ENCODE measurements around the gene SHISA4. TPM values are rescaled to one million over a fixed set of nuclear protein-coding genes. Genes with fewer than 3 reads are reported as not detected.

Gene SHISA4
- total and polyA plus RNA-seq, 7 donors, result 3.5 to 23.7 (median 12.7) TPM

DNA sequence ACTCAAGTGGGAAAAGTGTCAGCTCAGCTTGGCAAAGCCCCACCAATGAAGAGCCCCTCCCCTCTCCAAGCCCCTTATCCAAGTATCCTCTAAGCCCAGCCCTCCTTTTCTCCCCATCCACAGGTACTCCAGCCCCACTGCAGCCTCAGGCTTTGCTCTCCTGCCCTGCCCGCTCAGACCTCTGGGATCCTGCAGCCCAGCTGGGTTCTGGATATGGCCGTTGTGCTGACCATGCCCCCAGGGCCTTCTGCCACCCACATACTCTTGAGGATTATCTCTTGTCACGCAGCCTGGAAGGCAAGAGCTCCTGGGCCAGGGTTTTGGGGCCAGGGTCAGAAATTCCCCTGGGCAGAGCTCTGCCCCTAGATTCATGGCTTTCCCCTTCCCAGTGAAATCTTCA, 4.7 kb downstream of the SHISA4 start:
- Histone ChIP-seq H3K9me3 (no peaks in the 10 kb centered on the region), H3K4me3 (no peak overlapping the region), H3K27me3 (no peaks in the 10 kb centered on the region), H3K27ac (peak overlapping the region; percentile 81 to 97 (median 88)), H3K4me1 (peaks cover 0 to 90% (median 57%) of the 10 kb centered on the region in 4 donors), H3K36me3 (peaks cover 11 to 22% (median 16%) of the 10 kb centered on the region in 4 donors)
- TF ChIP-seq POLR2AphosphoS5 (IDR thresholded peaks at IDR 0.05), result peak in 3 of 4 donors; percentile 1 to 83 (median 78)
- TF ChIP-seq EP300 (IDR thresholded peaks at IDR 0.05), result no peak
- 72 to 78% methylated on average over 3 of the region's 3 CpGs for WGBS, 2 donors
- intact Hi-C loops (cut with DNase I), result loop anchor here (10.0 kb wide), 1 partner anchor 241 kb away; no protein-coding TSS in a partner anchor
- no peak for DNase-seq

DNA sequence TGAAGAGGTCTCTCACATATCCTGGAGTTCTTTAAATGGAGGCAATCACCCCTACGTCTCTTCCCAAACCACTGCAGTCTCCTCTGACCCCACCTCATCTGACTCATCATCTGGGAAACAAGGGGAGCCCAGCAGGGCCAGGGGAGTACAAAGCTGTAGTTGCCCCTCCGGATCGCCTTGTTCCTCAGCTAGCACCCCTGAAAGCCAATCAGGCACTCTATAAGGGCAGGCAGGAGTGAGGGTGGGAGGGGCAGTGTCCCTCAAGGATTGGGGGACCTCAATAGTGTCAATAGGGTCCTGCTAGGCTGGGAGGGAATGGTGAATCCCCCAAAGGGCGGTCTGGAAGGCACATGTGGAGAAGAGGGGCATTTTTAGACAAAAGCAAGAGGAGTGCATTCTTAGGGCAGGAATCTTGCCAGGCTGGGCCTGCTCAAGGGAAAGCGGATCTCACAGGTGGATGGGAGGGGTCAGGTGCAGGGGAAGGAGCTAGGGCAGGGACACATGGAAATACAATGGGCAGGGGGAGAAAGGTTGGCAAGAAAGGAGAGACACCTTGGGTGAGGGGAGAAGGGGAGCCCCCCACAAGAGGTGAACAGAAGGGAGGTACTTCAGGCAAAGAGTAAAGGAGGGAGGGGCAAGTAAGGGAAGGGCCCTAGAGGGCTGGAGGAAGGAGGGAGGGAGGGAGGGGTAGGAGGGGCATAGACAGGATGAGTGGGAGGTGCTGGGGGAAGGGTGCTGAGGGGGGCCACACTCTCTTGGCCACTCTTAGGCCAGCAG, 5.8 kb downstream of the SHISA4 start:
- intact Hi-C loops (cut with DNase I), result loop anchor here (1.0 to 10.0 kb wide), 2 partner anchors 78 to 240 kb away; no protein-coding TSS in a partner anchor
- Histone ChIP-seq H3K9me3 (no peaks in the 10 kb centered on the region), H3K4me1 (peaks cover 0 to 91% (median 60%) of the 10 kb centered on the region in 4 donors), H3K4me3 (no peak overlapping the region), H3K27ac (peak overlapping the region; percentile 81 to 97 (median 88)), H3K36me3 (peaks cover 21 to 32% (median 25%) of the 10 kb centered on the region in 4 donors), H3K27me3 (no peaks in the 10 kb centered on the region)
- no peak for DNase-seq
- WGBS, 2 donors, result 81 to 82% methylated on average over 5 of the region's 5 CpGs
- TF ChIP-seq, protein P1, sequence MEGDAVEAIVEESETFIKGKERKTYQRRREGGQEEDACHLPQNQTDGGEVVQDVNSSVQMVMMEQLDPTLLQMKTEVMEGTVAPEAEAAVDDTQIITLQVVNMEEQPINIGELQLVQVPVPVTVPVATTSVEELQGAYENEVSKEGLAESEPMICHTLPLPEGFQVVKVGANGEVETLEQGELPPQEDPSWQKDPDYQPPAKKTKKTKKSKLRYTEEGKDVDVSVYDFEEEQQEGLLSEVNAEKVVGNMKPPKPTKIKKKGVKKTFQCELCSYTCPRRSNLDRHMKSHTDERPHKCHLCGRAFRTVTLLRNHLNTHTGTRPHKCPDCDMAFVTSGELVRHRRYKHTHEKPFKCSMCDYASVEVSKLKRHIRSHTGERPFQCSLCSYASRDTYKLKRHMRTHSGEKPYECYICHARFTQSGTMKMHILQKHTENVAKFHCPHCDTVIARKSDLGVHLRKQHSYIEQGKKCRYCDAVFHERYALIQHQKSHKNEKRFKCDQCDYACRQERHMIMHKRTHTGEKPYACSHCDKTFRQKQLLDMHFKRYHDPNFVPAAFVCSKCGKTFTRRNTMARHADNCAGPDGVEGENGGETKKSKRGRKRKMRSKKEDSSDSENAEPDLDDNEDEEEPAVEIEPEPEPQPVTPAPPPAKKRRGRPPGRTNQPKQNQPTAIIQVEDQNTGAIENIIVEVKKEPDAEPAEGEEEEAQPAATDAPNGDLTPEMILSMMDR (IDR thresholded peaks at IDR 0.05), result no peak
- TF ChIP-seq POLR2A (IDR thresholded peaks at IDR 0.05) (no peak), POLR2AphosphoS5 (IDR thresholded peaks at IDR 0.05) (peak in 2 of 4 donors; percentile 65 to 69), EP300 (IDR thresholded peaks at IDR 0.05) (no peak)

DNA sequence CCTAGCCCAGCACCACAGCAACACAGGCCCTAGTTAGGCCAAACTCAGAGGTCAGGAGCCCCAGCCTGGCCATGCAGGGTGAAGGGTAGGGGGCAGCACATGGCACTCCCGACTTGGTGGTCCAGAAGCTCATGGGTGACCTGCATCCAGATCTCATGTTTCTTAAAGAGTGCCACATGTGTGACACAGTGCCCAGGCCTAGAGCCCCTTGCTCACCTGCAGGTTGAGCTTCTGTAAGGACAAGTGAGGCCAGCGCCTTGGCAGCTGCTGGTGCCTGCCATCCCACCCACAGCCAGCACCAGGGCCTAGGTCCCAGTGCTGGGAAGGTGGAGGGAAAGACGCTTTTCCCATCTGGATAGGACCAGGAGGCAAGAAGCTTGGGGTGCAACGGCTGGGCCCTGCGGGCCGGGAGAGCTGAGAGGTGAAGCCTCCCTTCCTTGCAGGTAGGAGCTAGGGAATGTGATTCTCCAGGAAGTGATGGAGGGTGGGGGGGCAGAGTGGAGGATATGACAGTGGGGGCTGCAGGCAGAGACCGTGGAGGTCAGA, 6.5 kb downstream of the SHISA4 start:
- Histone ChIP-seq H3K4me1 (peaks cover 0 to 91% (median 60%) of the 10 kb centered on the region in 4 donors), H3K27ac (peak overlapping the region; percentile 81 to 97 (median 88)), H3K27me3 (no peaks in the 10 kb centered on the region), H3K4me3 (no peak overlapping the region), H3K9me3 (no peaks in the 10 kb centered on the region), H3K36me3 (peaks cover 28 to 38% (median 29%) of the 10 kb centered on the region in 4 donors)
- 82 to 83% methylated on average over 7 of the region's 7 CpGs for WGBS, 2 donors
- intact Hi-C loops (cut with DNase I), result loop anchor here (1.0 to 10.0 kb wide), 2 partner anchors 77 to 240 kb away; no protein-coding TSS in a partner anchor
- DNase-seq, result no peak
- peak; percentile 5 to 81 (median 60) for TF ChIP-seq POLR2AphosphoS5 (IDR thresholded peaks at IDR 0.05)
- no peak for TF ChIP-seq EP300 (IDR thresholded peaks at IDR 0.05)

DNA sequence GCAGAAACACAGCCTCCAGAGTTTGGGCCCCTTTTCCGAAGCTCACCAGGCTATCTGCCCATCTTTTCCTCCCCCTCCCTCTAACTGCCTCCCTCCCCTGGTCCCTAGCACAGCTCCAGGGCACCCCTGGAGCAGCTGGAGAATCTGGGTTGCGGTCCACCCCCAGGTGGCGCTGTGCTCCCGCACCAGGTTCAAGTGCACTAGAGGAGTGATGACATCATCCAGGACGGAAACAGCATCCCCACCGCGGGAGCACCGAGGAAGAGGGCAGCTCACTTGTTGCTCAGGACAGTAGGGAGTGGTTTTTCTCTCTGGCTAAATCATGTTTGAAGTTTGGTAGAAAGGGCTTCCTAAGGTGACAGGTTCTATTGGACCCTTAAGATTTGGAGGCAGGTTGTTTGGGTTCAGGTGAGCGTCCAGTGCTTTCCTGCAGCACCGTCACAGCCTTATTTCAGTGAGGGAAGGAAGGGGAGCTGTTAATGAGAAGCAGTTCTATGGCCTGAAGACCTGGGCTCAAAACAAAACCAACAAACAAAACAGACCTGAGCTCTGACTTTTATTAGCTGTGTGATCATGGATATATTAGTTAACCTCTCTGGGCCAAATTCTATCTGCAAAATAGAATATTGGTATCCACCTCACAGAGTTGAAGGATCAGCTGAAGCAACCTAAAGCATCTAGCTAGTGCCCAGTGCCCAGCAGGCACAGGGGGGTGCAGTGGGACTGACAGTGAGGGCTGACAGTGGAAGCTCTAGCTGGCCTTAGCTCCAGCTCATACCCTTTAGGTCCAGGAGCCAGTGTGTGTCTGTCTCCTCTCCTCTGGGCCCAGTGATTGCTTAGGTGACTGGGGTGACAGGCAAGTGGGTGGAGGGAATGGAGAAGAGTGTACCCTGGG, 7.5 kb downstream of the SHISA4 start:
- no peaks in the 10 kb centered on the region for H3K27me3 ChIP-seq
- peak overlapping the region; percentile 81 to 97 (median 88) for H3K27ac ChIP-seq
- intact Hi-C loops (cut with DNase I), result loop anchor here (1.0 to 10.0 kb wide), 3 partner anchors 47 to 239 kb away; no protein-coding TSS in a partner anchor
- peaks cover 28 to 48% (median 34%) of the 10 kb centered on the region in 4 donors for H3K36me3 ChIP-seq
- no peak overlapping the region for H3K4me3 ChIP-seq
- H3K9me3 ChIP-seq, result no peaks in the 10 kb centered on the region
- peaks cover 0 to 92% (median 66%) of the 10 kb centered on the region in 4 donors for H3K4me1 ChIP-seq
- TF ChIP-seq POLR2AphosphoS5 (IDR thresholded peaks at IDR 0.05), result peak; percentile 73 to 85 (median 84)
- no peak for TF ChIP-seq POLR2A (IDR thresholded peaks at IDR 0.05)
- TF ChIP-seq, protein P1 (IDR thresholded peaks at IDR 0.05), result peak; percentile 86 to 98 (median 97)
- peak in 1 of 4 donors; percentile 14 for TF ChIP-seq EP300 (IDR thresholded peaks at IDR 0.05)
- WGBS, 2 donors, result 11 to 15% methylated on average over 10 of the region's 10 CpGs
- peak; percentile 97 for DNase-seq

DNA sequence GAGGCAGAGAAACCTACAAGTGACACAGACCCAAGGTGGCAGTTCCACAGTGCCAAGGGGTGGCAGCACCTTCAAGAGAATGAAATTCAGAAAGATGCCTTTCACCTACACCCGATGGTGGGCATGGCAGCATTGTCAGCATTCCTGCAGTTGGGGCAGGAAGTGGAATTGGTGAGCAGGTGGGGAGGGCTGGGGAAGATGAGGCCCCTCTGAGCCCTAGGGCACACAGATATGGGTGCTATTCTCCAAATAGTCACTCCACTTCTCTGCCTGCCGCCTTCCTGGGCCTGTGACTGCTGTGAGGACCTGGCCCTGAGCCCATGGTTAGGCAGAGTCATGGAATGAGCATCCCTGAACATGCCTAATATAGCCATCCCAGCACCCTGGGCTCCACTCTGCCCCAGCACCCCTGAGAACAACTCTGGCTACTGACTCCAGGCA, 8.3 kb downstream of the SHISA4 start:
- no peak overlapping the region for H3K4me3 ChIP-seq
- TF ChIP-seq POLR2AphosphoS5 (IDR thresholded peaks at IDR 0.05) (peak; percentile 41 to 64 (median 51)), EP300 (IDR thresholded peaks at IDR 0.05) (no peak), POLR2A (IDR thresholded peaks at IDR 0.05) (no peak)
- TF ChIP-seq, protein P1 (IDR thresholded peaks at IDR 0.05), result no peak
- 56 to 63% methylated on average over 2 of the region's 2 CpGs for WGBS, 2 donors
- no peaks in the 10 kb centered on the region for H3K9me3 ChIP-seq
- peak; percentile 93 for DNase-seq
- intact Hi-C loops (cut with DNase I), result loop anchor here (1.0 to 10.0 kb wide), 2 partner anchors 46 to 238 kb away; no protein-coding TSS in a partner anchor
- H3K36me3 ChIP-seq, result peaks cover 28 to 48% (median 34%) of the 10 kb centered on the region in 4 donors
- H3K27ac ChIP-seq, result peak overlapping the region; percentile 81 to 97 (median 88)
- peaks cover 0 to 96% (median 67%) of the 10 kb centered on the region in 4 donors for H3K4me1 ChIP-seq
- H3K27me3 ChIP-seq, result no peaks in the 10 kb centered on the region
